OCI-LY3 (cell line): ENCODE data around the gene SYTL3.

ENCODE experiments used
- H2AFZ ChIP-seq: fragments of 200-600, 300-600 bp; shearing (Covaris generic); 2 replicates; pipeline ENCODE4 v1.6.0; 2014; ENCODE audit warnings: antibody characterized with exemption, low read depth, low read length
- H3K27ac ChIP-seq: fragments of 200-600, 300-600 bp; sonication (generic); 2 replicates; pipeline ENCODE4 v1.5.1; 2014; ENCODE audit warnings: mild to moderate bottlenecking, low read length, moderate library complexity, mixed read lengths
- H3K27me3 ChIP-seq: fragments of 200-600, 300-600 bp; sonication (generic); 2 replicates; pipeline ENCODE4 v1.6.1; 2014; ENCODE audit warnings: low read depth, low read length, mixed read lengths
- H3K36me3 ChIP-seq: fragments of 200-600, 300-600 bp; sonication (generic); replicated peaks from 2 replicates; pipeline ENCODE3; 2014; ENCODE audit warnings: low read depth, low read length, mixed read lengths
- H3K4me1 ChIP-seq: fragments of 300-600, 200-600 bp; sonication (generic); 2 replicates; pipeline ENCODE4 v1.6.1; 2014; ENCODE audit warnings: low read length, mixed read lengths
- H3K4me2 ChIP-seq: fragments of 200-600, 300-600 bp; sonication (generic); 2 replicates; pipeline ENCODE4 v1.6.1; 2014; ENCODE audit warnings: low read length, mixed read lengths
- H3K4me3 ChIP-seq: fragments of 300-600, 200-600 bp; sonication (generic); 2 replicates; pipeline ENCODE4 v1.5.1; 2014; ENCODE audit warnings: antibody characterized with exemption, mild to moderate bottlenecking, low read length, moderate library complexity
- H3K79me2 ChIP-seq: fragments of 300-600, 200-600 bp; shearing (Covaris generic); 2 replicates; pipeline ENCODE4 v1.6.1; 2014; ENCODE audit warnings: mild to moderate bottlenecking, low read length, mixed read lengths
- H3K9ac ChIP-seq: fragments of 300-600, 200-600 bp; shearing (Covaris generic); 2 replicates; pipeline ENCODE4 v1.6.0; 2014; ENCODE audit warnings: mild to moderate bottlenecking, low read length, moderate library complexity
- H3K9me3 ChIP-seq: fragments of 200-600, 300-600 bp; shearing (Covaris generic); 2 replicates; pipeline ENCODE4 v1.6.1; 2014; ENCODE audit warnings: low read length, mixed read lengths; ENCODE audit not compliant: insufficient read depth
- H4K20me1 ChIP-seq: fragments of 200-600, 300-600 bp; sonication (generic); 2 replicates; pipeline ENCODE4 v1.6.1; 2016; ENCODE audit warnings: low read length, mixed read lengths; ENCODE audit not compliant: insufficient read depth
- CTCF ChIP-seq: fragments of 200-600, 300-600 bp; sonication (generic); IDR thresholded peaks from 2 replicates; pipeline ENCODE4 v1.5.1; 2014; ENCODE audit warnings: antibody characterized with exemption, low read length, low read depth
- EZH2phosphoT487 ChIP-seq: fragments of 200-600 bp; shearing (Covaris generic); IDR thresholded peaks from 2 replicates; pipeline ENCODE4 v1.6.1; 2018; ENCODE audit warnings: antibody characterized with exemption, mixed run types, low read depth

SYTL3 gene

GRCh38 chr6:158644231-158645063 lies 5.4 kb upstream of the SYTL3 start, which contains the start of gene DYNLT1:
Gene DYNLT1, minus strand, starts transcription at chr6:158644743. Its CDS starts 35 bp downstream, at chr6:158644708.
- H4K20me1 ChIP-seq = no peaks in the 10 kb centered on the region
- no peaks in the 10 kb centered on the region for H3K9me3 ChIP-seq
- H3K4me3 ChIP-seq = peak within 1 kb of the TSS; percentile 98
- peak within 1 kb of the TSS; percentile 88 for H2AFZ ChIP-seq
- H3K4me2 ChIP-seq = peak within 1 kb of the TSS; percentile 96
- peaks cover 35% of the 10 kb centered on the region for H3K79me2 ChIP-seq
- peaks cover 33% of the 10 kb centered on the region for H3K4me1 ChIP-seq
- H3K27me3 ChIP-seq = no peaks in the 10 kb centered on the region
- peaks cover 10% of the 10 kb centered on the region for H3K36me3 ChIP-seq
- TF ChIP-seq CTCF (no peak), EZH2phosphoT487 (no peak)
- H3K9ac ChIP-seq = peak within 1 kb of the TSS; percentile 88
- H3K27ac ChIP-seq = peak within 1 kb of the TSS; percentile 38

GRCh38 chr6:158645064-158646022 lies 4.5 kb upstream of the SYTL3 start:
- TF ChIP-seq EZH2phosphoT487 = no peak
- no peak for TF ChIP-seq CTCF
- no peaks in the 10 kb centered on the region for H3K27me3 ChIP-seq
- peak overlapping the region; percentile 88 for H2AFZ ChIP-seq
- H3K79me2 ChIP-seq = peaks cover 31% of the 10 kb centered on the region
- no peaks in the 10 kb centered on the region for H4K20me1 ChIP-seq
- peak overlapping the region; percentile 98 for H3K4me3 ChIP-seq
- H3K9ac ChIP-seq = peak overlapping the region; percentile 88
- no peaks in the 10 kb centered on the region for H3K9me3 ChIP-seq
- peak overlapping the region; percentile 96 for H3K4me2 ChIP-seq
- no peak overlapping the region for H3K27ac ChIP-seq
- peaks cover 36% of the 10 kb centered on the region for H3K4me1 ChIP-seq
- peaks cover 10% of the 10 kb centered on the region for H3K36me3 ChIP-seq

GRCh38 chr6:158646023-158646910 lies 3.6 kb upstream of the SYTL3 start:
- Histone ChIP-seq H3K4me2 (peak overlapping the region; percentile 96; the same call in 1 of the 2 replicates), H3K36me3 (peaks cover 10% of the 10 kb centered on the region), H3K9me3 (no peaks in the 10 kb centered on the region), H3K4me3 (no peak overlapping the region), H3K27me3 (no peaks in the 10 kb centered on the region), H3K9ac (no peak overlapping the region), H3K4me1 (peaks cover 42% of the 10 kb centered on the region), H4K20me1 (no peaks in the 10 kb centered on the region), H3K27ac (no peak overlapping the region), H2AFZ (no peak overlapping the region), H3K79me2 (peaks cover 27% of the 10 kb centered on the region)
- no peak for TF ChIP-seq CTCF
- no peak for TF ChIP-seq EZH2phosphoT487
